GM21381 (cell line): ENCODE data around the gene KAZN.
"Not testable (repeated sequence)": the region's sequence is repeated elsewhere in the genome, so short reads cannot be mapped to it uniquely, and the experiment has no call there.

ENCODE experiments used
- ATAC-seq: cut with Tn5 transposase; IDR thresholded peaks from one replicate; pipeline ENCODE4 v1.9.1; 2021; ENCODE audit warnings: mild to moderate bottlenecking, moderate library complexity; ENCODE audit not compliant: unreplicated experiment

The KAZN gene

GRCh38 chr1:14962407-14962806 lies 363.9 kb downstream of the KAZN start:
- no peak for ATAC-seq

DNA sequence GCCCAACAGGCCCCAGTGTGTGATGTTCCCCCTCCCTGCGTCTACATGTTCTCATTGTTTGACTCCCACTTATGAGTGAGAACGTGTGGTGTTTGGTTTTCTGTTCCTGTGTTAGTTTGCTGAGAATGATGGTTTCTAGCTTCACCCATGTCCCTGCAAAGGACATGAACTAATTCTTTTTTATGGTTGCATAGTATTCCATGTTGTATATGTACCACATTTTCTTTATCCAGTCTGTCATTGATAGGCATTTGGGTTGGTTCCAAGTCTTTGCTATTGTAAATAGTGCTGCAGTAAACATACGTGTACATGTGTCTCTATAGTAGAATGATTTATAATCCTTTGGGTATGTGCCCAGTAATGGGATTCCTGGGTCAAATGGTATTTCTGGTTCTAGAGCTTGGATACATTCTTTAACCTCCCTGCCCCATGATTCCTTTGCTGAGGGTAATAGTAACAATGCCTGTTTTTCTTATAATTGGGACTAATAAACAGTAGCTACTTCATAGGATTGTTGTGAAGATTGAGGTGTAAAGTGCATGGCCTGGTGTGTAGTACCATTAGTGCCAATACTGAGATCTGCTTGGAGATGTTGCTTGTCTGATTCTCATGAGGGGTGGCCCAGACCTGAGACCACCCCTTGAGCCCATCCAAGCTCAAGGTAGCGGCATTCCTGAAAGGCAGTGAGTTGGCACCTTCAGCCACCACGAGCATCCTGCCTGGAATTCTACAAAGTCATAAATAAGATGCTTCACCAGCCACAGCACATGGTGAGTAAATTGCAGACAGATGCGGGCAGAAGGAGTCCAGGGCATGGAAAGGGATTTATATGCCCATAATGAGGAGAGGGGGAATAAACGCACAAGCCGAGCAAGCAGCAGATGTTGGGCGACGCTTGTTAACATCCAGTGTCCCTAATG lies 365.6 kb downstream of the KAZN start:
- ATAC-seq: not testable (repeated sequence)

DNA sequence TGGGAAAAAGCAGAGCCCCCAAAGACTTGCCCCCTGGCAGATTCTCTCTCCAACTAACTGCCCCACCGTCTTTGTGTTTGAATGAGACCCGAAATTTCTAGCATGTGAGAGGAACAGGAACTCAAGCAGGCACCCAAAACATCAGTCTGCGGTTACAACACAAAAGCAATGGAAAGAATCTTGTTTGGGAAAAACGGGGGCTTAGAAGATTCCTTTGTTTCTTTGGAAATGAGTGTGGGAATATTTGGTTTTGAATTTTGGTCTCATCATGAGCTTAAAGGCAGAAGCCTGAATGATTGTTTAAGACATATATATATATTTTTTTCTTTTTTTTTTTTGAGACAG lies 366.2 kb downstream of the KAZN start:
- ATAC-seq: no peak

DNA sequence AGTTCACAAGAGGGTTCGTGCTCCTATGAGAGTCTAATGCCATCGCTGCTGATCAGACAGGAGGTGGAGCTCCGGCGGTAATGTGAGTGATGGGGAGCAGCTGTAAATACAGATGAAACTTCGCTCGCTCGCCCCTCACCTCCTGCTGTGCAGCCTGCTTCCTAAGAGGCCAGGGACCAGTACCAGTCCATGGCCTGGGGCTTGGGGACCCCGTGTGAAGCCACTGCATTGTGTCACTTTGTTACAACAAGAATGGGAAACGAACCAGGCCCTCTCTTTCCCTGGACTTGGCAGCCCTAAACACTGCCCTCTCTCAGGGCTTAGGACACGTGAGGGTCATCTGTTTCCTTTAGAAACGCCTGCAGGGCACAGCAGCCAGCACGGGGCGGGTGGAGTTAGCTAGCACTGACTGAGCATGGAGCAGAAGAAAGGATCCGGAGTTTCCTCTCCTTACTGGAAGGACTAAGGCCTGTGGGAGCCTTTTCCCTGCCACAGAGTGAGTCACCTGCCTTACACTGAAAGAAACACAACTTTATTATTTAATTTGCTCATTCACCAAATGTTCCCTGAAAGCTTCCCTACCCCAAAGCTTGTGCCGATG lies 369.9 kb downstream of the KAZN start:
- ATAC-seq: no peak

GRCh38 chr1:14969006-14969405 lies 370.5 kb downstream of the KAZN start:
- ATAC-seq: no peak

DNA sequence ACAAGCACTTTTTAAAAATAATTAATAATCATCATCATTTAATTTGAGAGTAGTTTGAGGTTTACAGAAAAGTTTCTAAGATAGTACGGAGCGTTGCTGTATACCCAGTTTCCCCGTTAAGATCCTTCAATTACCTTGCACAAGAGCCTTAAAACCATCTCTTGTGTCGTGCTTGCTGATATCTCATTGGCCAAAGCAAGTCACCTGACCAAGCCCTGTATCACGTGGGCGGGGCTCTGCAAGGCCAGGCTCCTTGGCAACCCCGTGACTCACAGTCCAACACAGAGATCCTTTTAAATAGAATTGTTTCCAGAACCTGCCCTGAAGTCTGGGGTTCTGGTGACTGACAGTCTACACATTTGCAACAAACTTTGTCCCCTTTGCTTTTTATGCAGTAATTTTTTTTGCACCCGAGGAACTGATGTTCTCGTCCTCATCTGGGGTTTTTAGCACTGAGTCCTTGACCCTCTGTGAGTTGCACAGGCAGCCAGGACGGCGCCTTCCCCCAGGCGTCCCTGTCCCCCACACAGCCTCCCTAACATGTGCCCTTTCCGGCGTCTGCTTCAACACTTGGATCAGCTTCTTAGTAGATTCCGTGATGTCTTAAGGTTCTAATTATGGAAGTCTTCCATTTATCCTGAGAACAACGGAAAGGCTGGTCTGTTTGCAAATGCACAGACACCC lies 371.8 kb downstream of the KAZN start:
- no peak for ATAC-seq

DNA sequence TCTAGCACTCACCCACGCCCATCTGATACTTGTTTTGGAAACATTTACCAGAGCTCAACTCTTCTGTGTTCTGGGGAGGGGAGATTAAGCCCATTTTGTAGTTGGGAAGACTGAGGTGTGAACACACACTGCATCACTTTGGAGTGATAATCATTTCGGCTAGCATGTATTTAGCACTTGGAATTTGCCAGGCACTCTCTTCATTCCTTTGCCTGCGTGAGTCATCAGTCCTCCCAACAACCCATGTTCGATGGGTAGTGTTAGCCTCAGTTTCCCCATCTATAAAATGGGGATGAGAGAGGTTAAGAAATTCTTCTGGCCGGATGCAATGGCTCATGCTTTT lies 372.3 kb downstream of the KAZN start:
- ATAC-seq: no peak

GRCh38 chr1:14971221-14971620 lies 372.7 kb downstream of the KAZN start:
- ATAC-seq: no peak

DNA sequence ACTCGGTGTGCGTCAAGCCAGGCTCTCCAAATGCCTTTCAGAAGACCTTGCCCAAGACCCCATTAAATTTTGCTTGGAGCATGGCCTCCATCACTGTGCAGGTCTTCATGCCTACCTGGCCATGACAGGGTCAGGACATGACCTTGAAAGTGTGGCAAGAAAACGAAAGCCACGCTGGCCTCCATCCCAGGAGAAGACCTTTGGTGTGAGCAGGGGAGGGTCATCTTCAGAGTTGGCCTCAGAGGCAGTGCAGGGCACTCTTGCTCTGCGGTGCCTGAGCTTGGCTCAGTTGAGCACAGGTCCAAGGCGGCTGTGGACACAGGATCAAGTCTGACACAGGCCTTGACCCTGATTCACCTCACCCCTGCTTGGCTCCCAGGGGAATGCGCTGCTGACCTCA lies 373.6 kb downstream of the KAZN start:
- ATAC-seq: no peak

DNA sequence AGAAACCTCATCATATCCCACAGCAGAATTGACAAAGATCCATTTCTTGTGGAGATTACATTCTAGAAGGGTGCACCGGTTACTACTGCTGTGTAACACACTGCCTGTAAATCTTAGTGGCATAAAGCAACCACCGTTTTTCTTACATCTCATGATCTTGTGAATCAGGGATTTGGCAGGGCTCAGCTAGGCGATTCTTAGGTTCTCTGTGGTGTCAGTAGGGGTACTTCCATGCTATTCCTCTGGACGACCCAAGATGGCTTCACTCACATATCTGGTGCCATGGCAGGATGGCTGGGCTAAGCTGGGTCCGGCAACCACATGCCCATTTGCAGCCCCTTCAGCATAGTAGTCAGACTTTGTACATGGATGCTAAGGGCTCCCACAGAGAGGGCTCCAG lies 375.3 kb downstream of the KAZN start:
- ATAC-seq: no peak

- no peak for ATAC-seq
These were observed 375.9 kb downstream of the KAZN start for GRCh38 chr1:14974361-14974760.

GRCh38 chr1:14975119-14975518 lies 376.6 kb downstream of the KAZN start:
- ATAC-seq: no peak

GRCh38 chr1:14976256-14976655 lies 377.8 kb downstream of the KAZN start:
- ATAC-seq: no peak

DNA sequence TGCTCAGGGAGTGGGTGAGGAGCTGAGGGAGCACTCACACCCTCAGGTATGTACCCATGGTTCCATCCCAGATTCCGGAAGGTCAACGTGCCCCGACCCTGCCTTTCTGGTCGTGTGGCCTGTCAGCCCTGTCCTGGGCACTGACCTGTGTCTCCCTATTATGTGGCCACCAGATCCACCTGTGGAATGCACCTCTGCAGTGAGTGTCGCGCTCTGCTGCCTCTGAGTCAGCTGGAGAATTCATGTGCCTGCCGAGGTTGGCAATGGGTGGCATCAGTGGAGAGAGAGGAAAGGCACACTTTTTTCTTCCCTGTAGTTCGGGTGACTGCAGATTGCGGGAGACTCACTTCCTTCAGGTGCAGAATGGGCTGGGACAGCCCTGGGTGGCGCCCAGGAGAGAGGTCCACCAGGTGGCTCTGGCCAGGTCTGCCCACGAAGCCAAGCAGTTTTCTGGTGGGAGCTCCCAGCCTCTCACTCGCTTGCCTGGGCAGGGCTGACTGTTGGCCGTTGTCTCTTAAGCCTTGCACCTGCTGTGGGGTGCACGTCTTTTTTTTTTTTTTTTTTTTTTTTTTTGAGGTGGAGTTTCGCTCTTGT lies 378.9 kb downstream of the KAZN start:
- ATAC-seq: no peak

DNA sequence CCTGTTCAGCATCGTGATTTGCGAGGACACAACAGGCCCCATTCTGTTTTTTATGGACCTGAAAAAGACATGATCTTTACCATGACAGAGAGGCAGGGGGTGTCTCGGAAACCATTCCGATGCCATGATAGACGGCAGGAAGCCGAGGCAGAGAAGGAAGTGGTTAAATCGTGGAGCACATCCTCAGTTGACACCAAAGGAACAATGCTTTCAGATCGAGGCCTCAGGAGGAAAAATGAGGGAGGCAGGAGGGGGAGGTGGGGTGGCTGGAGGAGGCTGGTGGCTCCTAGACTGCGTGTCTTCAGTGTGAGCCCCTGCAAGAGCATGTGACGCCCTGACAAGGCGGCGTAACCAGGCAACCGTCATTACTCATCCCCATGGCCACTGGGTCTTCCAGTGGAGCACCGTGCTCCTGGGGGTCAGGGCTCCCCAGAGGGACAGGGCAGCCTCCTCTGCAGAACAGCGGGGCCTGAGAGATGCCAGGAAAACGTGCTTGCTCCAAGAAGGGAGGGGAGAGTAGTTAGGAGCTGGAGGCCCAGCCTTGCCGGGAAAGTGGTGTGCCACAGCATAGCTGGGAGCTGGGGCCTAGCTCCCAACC lies 382.2 kb downstream of the KAZN start:
- ATAC-seq: no peak

- no peak for ATAC-seq
These were observed 383.5 kb downstream of the KAZN start for GRCh38 chr1:14982029-14982428.

DNA sequence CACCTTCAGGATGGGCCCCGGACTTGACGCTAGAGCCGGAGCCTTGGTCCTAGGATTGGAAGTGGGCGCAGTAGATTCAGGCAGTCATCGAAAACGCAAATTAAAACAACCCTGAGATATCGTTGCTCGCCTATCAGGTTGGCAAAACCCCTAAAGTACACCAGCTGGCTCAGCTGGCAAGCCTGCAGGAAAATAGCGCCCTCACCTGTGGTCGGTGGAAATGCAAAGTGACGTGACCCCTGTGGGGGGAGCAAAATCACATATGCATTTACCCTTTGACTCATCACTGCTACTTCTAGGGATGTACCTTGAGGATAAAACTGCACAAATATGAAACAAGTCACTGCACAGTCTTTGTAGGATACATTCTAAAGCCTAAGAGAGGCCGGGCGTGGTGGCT lies 384.8 kb downstream of the KAZN start:
- ATAC-seq: no peak

DNA sequence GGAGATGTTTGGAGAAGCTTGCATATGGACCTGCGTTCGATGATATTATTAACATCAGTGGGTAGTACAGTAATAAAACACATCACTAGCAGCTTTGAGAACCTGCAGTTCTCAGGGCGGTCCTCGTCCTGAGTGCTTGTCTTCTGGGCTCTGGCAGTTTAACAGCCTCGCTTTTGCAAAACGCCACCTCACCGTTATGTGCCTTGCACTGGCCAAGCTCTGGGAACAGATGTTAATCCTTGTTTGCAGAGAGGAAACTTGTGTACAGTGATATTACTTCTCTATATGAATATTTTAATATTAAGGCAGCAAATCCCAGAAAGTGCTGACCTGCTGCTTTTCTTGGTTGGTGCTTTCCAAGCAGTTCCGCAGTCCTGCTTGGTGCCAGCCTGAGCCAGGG lies 387.7 kb downstream of the KAZN start:
- ATAC-seq: no peak

- no peak for ATAC-seq
These were observed 389.5 kb downstream of the KAZN start for GRCh38 chr1:14987829-14988603.

DNA sequence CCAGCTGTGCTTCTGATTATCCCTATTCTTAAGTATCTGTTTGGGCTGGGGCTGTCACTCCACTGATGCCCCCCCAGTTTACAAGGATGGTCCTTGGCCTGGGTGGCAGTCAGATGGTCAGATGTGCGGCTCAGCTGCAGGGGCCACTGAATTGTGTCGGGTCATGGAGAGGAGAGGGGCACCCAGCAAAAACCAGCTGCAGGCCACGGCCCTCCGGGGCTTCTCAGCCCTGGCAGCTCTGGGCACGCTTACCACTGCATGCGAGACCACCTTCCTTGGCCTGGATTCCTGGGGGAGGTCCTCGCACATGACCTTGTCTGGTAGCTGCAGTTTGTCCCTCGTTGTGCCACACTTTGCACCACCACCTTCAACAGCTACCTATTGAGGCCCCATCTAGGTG lies 390.2 kb downstream of the KAZN start:
- ATAC-seq: no peak
